PFSK-1 (cell line): ENCODE measurements around the gene FBXO21.

Experiments
- FOXP2 ChIP-seq: optimal IDR thresholded peaks from 2 replicates; pipeline ENCODE3; 2011; ENCODE audit warnings: borderline replicate concordance, control low read depth, inconsistent platforms; ENCODE audit not compliant: insufficient read depth; ENCODE audit errors: extremely low read length, extremely low read depth
- POLR2AphosphoS5 ChIP-seq: IDR thresholded peaks from 2 replicates; pipeline ENCODE4 v1.6.1; 2012; ENCODE audit warnings: low read depth, mild to moderate bottlenecking, control low read depth, low read length, moderate library complexity
- REST ChIP-seq, 2 experiments: IDR thresholded peaks; 2 replicates each; pipeline versions ENCODE4 v1.6.1 to v1.8.0; 2011 to 2012; ENCODE audit warnings: low read depth in 2 of 2, low read length in 2 of 2, control low read depth in 1 of 2, inconsistent platforms in 1 of 2, mild to moderate bottlenecking in 1 of 2, moderate library complexity in 1 of 2; ENCODE audit not compliant: insufficient read depth in 1 of 2
- SIN3A ChIP-seq: IDR thresholded peaks from 2 replicates; pipeline ENCODE4 v1.6.1; 2012; ENCODE audit warnings: mild to moderate bottlenecking, low read length, moderate library complexity, borderline replicate concordance; ENCODE audit not compliant: insufficient read depth
- TAF1 ChIP-seq: IDR thresholded peaks from 2 replicates; pipeline ENCODE4 v1.6.1; 2012; ENCODE audit warnings: low read length, control low read depth, borderline replicate concordance; ENCODE audit not compliant: insufficient read depth

The FBXO21 gene

DNA sequence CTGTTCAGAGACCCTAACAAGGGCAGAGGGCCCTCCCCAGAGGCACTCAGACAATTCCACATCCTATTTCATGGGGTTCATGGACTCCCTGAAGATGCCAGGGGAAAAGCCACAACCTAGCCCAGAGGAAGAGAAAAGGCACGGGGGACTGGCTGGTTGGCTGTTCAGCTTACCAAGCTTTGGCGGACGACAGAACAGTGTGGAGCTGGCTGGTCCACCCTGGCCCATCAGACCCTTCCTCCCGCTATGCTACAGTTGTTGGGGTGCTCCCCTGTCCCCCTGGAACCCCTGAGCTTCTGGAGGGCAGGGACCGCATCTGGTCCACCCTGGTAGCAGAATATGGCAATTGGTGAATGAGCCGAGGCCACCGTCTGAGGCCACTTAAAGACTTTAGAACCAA lies 97.4 kb downstream of the FBXO21 start:
- TF ChIP-seq FOXP2 (no peak), POLR2AphosphoS5 (no peak), REST (IDR thresholded peaks at IDR 0.05; ENCODE audit: insufficient read depth in 1 of 2, low read depth in 2 of 2, low read length in 2 of 2) (no peak), SIN3A (no peak), TAF1 (no peak)

GRCh38 chr12:117092511-117092780 lies 97.8 kb downstream of the FBXO21 start:
- TF ChIP-seq REST (IDR thresholded peaks at IDR 0.05; ENCODE audit: insufficient read depth in 1 of 2, low read depth in 2 of 2, low read length in 2 of 2) (no peak), SIN3A (no peak), FOXP2 (no peak), TAF1 (no peak), POLR2AphosphoS5 (no peak)
